Dendritic cell treated with granulocyte-macrophage colony-stimulating factor and Interleukin-4, amounts not matched to agents 40 ng/mL and 50 ng/mL, for 4 days (primary cell): ENCODE measurements around the gene EYA2.

Experiments used
- H3K27ac Mint-ChIP-seq: one replicate; pipeline ENCODE4 v1.8.0; 2022; ENCODE audit warnings: mild to moderate bottlenecking, mixed read lengths
- H3K27me3 Mint-ChIP-seq: one replicate; pipeline ENCODE4 v1.8.0; 2022; ENCODE audit warnings: mild to moderate bottlenecking, mixed read lengths
- H3K36me3 Mint-ChIP-seq: one replicate; pipeline ENCODE4 v1.8.0; 2022; ENCODE audit warnings: low read depth, mixed read lengths
- H3K4me1 Mint-ChIP-seq: one replicate; pipeline ENCODE4 v1.8.0; 2022; ENCODE audit warnings: low read depth, mixed read lengths
- H3K4me3 Mint-ChIP-seq: one replicate; pipeline ENCODE4 v1.8.0; 2022; ENCODE audit warnings: mild to moderate bottlenecking, moderate library complexity, mixed read lengths
- H3K9me3 Mint-ChIP-seq: one replicate; pipeline ENCODE4 v1.8.0; 2022; ENCODE audit warnings: mixed read lengths
- intact Hi-C: fragments of 100-400 bp; cut with micrococcal nuclease; formaldehyde crosslinking; loops from one replicate; pipeline ENCODE4 v1.15.0; 2022

The EYA2 gene

DNA sequence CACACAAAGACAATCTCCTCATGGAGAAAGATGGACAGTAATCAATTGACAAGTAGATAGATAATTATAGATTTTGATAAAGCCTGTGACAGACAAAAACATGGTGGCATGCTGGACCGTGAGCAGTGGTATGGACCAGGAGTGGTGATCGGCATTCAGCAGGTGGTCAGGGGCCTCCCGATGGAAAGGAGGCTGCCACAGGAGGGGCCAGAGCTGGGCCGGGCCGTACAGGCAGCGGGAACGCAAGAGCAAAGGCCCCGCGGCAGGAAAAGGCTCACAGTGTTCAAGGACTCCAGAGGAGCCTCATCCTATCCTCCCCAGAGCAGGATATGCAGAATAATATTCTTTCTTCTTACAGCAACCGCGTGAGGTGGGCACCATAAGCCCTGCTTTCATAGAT is 123.7 kb downstream of the EYA2 start:
- Mint-ChIP-seq H3K27ac (no peak overlapping the region), H3K4me3 (no peak overlapping the region), H3K36me3 (no peaks in the 10 kb centered on the region), H3K27me3 (peaks cover 21% of the 10 kb centered on the region), H3K9me3 (no peaks in the 10 kb centered on the region), H3K4me1 (no peaks in the 10 kb centered on the region)
- intact Hi-C loops: no loop called here

DNA sequence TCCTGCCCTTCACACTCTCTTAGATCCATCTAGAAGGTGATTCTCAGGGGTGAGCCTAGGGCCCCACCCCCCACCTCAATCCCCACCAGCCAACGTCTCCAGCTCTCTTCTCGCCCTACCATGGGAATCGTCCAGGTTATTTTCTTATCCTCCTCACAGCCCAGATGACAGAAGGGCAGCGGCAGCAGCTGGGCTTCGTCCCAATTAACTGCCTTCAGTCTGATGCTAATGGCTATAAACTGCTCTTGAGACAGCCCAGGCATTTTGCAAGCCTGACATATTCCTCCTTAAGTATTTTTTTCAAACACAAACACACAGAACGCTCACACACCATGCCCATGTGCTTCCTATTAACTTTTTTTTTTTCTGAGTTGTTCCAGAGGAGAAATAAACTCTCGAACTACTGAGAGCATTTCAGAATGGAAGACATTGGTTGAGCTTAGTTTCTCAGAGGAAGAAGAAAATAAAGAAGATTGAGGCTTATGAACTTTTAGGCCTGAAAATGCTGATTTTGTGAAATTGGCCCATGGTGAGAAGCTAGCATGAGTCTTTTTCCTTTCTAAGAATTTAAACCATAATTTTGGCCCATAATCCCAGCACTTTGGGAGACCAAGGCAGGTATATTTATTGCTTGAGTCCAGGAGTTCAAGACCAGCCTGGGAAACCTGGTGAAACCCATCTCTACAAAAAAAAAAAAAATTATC is 124.6 kb downstream of the EYA2 start:
- H3K36me3 Mint-ChIP-seq: no peaks in the 10 kb centered on the region
- peaks cover 2% of the 10 kb centered on the region for H3K4me1 Mint-ChIP-seq
- intact Hi-C loops: no loop called here
- H3K27me3 Mint-ChIP-seq: peaks cover 24% of the 10 kb centered on the region
- no peaks in the 10 kb centered on the region for H3K9me3 Mint-ChIP-seq
- H3K27ac Mint-ChIP-seq: no peak overlapping the region
- no peak overlapping the region for H3K4me3 Mint-ChIP-seq

DNA sequence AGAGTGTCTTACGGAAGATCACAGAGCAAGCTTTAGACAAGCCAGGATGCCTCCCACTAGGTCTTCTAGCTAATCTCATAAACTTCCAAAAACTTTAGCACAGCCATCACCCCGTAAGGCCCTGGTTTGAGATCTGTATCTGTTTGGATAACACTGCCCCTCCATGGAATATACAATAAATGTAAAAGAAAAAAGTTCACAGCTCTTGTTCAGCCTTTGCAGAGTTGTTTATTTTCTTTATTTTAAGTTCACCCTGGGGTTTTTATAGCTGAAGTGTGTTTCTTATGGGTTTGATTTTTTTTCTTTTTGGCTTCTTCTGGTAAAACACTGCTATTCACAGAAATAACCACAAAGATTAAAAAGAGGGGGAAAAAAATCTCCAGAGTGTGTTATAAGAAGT is 125.6 kb downstream of the EYA2 start:
- Mint-ChIP-seq H3K36me3 (no peaks in the 10 kb centered on the region), H3K27me3 (peaks cover 24% of the 10 kb centered on the region), H3K9me3 (no peaks in the 10 kb centered on the region), H3K4me1 (peaks cover 11% of the 10 kb centered on the region), H3K27ac (no peak overlapping the region), H3K4me3 (no peak overlapping the region)
- intact Hi-C loops: no loop called here

DNA sequence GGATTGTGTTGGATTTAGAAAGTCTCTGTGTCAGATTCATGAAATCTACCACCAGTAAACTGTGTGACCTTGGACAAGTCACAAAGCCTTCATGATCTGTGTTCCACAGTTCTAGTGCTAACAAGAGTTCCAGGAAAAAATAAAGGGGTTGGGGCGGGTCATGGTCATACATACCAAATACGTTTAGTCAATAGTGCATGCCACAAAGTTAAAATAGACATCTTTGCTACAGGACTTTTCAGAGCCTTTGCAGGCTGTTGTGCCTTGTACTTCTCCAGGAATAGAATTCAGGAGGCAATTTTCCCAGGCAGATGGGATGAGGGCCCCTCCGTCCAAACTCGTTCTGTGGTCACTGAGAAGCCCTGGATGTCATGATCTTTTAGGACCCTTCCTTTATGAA is 127.2 kb downstream of the EYA2 start:
- H3K36me3 Mint-ChIP-seq: no peaks in the 10 kb centered on the region
- peaks cover 28% of the 10 kb centered on the region for H3K27me3 Mint-ChIP-seq
- H3K9me3 Mint-ChIP-seq: no peaks in the 10 kb centered on the region
- H3K4me1 Mint-ChIP-seq: peaks cover 13% of the 10 kb centered on the region
- intact Hi-C loops: no loop called here
- H3K27ac Mint-ChIP-seq: no peak overlapping the region
- H3K4me3 Mint-ChIP-seq: no peak overlapping the region

DNA sequence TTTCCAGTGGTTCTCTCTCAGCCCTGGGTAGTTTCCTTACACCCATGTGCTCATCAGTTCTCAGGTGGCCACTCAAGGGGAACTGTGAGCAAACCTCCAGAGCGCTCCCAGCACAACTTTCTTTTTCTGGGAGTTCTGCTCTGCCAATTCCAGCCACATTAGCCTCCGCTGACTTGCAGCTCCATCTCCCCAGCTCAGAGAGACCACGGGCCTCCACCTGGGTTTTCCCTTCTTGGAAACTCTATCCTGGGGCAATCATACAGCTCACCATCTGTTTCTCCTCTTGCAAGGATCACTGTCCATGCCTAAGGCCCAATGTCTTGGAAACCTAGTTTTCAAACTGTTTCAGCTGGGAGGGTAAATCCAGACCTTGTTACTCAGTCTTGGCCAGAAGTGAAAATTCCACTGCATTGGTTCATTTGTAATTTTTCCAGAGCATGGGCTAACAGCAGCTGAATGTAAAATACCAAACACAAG is 129.9 kb downstream of the EYA2 start:
- peaks cover 27% of the 10 kb centered on the region for H3K27me3 Mint-ChIP-seq
- no peak overlapping the region for H3K4me3 Mint-ChIP-seq
- H3K4me1 Mint-ChIP-seq: peaks cover 13% of the 10 kb centered on the region
- H3K9me3 Mint-ChIP-seq: peaks cover 9% of the 10 kb centered on the region
- no peak overlapping the region for H3K27ac Mint-ChIP-seq
- intact Hi-C loops: no loop called here
- no peaks in the 10 kb centered on the region for H3K36me3 Mint-ChIP-seq

DNA sequence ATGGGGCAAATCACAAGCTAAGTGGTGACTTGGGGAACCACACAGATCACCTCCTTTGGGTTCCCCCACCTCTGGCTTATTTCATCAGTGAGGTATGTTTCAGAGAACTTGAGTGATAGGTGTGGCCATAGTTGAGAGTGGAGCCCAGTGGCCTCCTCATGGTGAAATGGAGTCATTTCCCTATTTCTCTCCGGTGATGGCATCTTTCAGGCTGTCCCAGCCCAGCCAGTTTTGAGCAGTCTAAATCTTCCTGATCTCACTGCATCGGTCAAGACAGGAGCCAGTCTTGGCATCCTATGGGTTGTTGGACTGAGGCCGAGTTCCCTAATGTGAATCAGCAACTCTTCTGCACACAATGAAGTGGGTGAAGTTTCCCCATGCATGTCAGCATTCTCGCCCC is 132.4 kb downstream of the EYA2 start:
- intact Hi-C loops: no loop called here
- Mint-ChIP-seq H3K9me3 (peaks cover 9% of the 10 kb centered on the region), H3K36me3 (no peaks in the 10 kb centered on the region), H3K27ac (no peak overlapping the region), H3K27me3 (peaks cover 25% of the 10 kb centered on the region), H3K4me3 (no peak overlapping the region), H3K4me1 (peaks cover 19% of the 10 kb centered on the region)

DNA sequence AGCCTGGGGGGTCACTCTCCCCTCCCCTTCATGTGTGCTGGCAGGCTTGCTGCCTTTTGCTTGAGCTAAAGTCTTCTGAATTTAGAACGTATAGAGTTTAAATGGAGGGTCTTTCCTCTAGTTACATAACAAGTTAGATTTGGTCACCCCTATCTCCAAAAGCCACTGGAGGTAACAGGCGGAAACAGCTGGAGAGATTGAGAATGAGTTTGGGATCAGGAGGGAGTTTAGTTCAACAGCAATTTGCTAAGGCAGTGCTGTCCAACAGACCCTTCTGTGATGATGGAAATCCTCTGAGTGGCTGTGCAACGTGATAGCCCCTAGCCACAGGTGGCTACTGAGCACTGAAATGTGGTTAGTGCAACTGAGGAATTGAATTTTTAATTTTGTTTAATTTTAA is 132.8 kb downstream of the EYA2 start:
- no peak overlapping the region for H3K4me3 Mint-ChIP-seq
- intact Hi-C loops: no loop called here
- no peaks in the 10 kb centered on the region for H3K36me3 Mint-ChIP-seq
- peaks cover 19% of the 10 kb centered on the region for H3K4me1 Mint-ChIP-seq
- peaks cover 9% of the 10 kb centered on the region for H3K9me3 Mint-ChIP-seq
- peaks cover 22% of the 10 kb centered on the region for H3K27me3 Mint-ChIP-seq
- no peak overlapping the region for H3K27ac Mint-ChIP-seq

DNA sequence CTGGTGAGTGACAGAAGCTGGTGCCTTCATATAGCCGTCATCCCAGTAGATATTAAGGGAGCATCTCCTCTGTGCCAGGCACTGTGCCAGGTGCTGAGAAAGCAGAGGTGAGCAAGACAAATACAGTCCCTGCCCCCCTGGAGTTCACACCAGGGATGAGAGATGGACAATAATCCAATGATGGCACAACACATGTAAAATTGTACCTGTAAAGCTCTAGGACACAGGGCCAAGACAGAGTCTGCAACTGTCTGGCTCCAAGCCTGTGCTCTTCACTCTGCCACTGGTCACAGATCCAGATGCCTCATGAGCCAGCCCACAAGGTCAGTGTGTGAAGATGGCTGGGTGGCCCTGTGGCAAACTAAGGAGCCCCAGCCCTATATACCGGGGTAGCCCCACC is 133.8 kb downstream of the EYA2 start:
- Mint-ChIP-seq H3K9me3 (peaks cover 9% of the 10 kb centered on the region), H3K27ac (no peak overlapping the region), H3K4me1 (peaks cover 19% of the 10 kb centered on the region), H3K36me3 (no peaks in the 10 kb centered on the region), H3K4me3 (no peak overlapping the region), H3K27me3 (peaks cover 16% of the 10 kb centered on the region)
- intact Hi-C loops: no loop called here

DNA sequence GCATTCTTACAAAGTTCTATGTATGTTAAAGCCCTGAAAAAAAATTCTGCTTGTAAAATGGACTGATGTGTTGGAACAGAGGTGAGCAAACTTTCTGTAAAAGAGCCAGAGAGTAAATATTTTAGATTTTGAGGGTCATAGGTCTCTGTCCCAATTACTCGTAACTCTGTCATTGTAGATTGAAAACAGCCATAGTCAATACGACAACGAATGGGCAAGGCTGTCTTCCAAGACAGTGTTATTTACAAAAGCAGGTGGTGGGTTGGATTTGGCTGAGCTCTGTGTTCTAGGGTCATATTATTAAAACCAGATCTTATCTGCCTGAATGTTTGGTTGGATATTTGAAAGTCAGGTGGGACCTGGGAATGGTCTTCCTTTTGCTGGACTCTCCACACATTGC is 135.2 kb downstream of the EYA2 start:
- H3K27ac Mint-ChIP-seq: no peak overlapping the region
- peaks cover 9% of the 10 kb centered on the region for H3K9me3 Mint-ChIP-seq
- H3K36me3 Mint-ChIP-seq: no peaks in the 10 kb centered on the region
- H3K27me3 Mint-ChIP-seq: peaks cover 12% of the 10 kb centered on the region
- peaks cover 11% of the 10 kb centered on the region for H3K4me1 Mint-ChIP-seq
- no peak overlapping the region for H3K4me3 Mint-ChIP-seq
- intact Hi-C loops: no loop called here

DNA sequence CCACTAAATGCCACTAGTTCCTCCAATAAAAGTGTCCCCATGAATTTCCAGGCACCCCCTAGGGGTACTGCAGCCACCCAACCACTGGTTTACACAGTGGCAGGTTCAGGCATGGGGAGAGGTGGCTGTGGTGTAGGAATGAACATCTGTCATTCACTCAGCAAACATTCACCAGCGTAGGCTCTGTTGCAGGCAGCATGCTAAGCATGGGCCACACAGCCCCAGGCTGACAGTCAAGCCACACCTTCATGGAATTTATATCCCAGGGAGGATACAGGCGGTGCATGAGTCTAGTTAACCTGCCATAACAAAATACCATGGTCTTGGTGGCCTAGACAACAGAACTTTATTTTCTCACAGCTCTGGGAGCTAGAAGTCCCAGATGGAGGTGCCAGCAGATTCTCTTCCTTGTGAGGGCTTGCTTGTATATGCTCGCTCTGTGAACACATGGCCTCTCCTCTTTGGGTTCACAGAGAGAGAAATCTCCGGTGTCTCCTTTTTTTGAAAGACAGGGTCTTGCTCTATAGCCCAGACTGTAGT is 135.7 kb downstream of the EYA2 start:
- no peak overlapping the region for H3K27ac Mint-ChIP-seq
- peaks cover 6% of the 10 kb centered on the region for H3K4me1 Mint-ChIP-seq
- peaks cover 9% of the 10 kb centered on the region for H3K9me3 Mint-ChIP-seq
- H3K4me3 Mint-ChIP-seq: no peak overlapping the region
- H3K36me3 Mint-ChIP-seq: no peaks in the 10 kb centered on the region
- H3K27me3 Mint-ChIP-seq: peaks cover 12% of the 10 kb centered on the region
- intact Hi-C loops: no loop called here

DNA sequence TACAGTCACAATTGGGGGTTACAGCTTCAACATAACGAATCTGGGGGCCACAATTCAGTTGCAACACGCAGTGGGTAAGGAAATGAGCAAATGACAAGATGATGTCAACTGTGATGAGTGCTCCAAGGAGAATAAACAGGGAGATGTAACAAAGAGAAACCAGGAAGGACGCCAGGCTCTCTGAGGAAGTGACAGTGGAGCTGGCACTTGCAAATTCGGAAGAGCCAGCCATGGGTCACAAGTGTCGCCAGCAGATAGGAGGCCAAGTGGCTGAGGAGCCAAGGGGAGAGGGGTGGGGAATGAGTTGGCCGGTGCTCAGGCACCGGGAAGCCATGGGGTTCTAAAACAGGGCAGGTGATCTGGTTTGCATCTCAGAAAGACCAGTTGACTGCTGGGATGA is 136.4 kb downstream of the EYA2 start:
- Mint-ChIP-seq H3K9me3 (peaks cover 9% of the 10 kb centered on the region), H3K27me3 (peaks cover 12% of the 10 kb centered on the region), H3K4me3 (no peak overlapping the region), H3K36me3 (no peaks in the 10 kb centered on the region), H3K27ac (no peak overlapping the region), H3K4me1 (peaks cover 6% of the 10 kb centered on the region)
- intact Hi-C loops: no loop called here

DNA sequence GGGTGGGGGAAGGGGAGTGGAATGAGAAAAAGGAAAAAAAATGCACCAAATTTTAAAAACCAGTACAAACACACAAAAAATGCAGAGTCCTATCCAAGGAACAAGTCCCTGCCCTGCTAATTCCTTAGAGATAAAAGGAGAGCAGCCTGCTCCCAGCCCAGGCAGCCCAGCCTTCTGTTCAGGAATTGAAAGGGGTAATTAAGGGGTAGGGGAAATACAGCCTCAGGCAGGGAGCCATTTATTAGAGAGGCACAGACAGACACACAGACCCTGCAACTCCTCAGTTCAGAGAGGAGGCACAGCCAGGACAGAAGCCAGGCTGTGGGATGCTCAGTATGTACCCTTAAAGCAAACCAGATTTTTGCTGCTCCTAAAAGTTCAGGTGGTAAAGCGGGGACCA is 137.2 kb downstream of the EYA2 start:
- Mint-ChIP-seq H3K36me3 (no peaks in the 10 kb centered on the region), H3K27ac (no peak overlapping the region), H3K4me1 (peaks cover 6% of the 10 kb centered on the region), H3K9me3 (peaks cover 9% of the 10 kb centered on the region), H3K4me3 (no peak overlapping the region), H3K27me3 (peaks cover 9% of the 10 kb centered on the region)
- intact Hi-C loops: no loop called here

DNA sequence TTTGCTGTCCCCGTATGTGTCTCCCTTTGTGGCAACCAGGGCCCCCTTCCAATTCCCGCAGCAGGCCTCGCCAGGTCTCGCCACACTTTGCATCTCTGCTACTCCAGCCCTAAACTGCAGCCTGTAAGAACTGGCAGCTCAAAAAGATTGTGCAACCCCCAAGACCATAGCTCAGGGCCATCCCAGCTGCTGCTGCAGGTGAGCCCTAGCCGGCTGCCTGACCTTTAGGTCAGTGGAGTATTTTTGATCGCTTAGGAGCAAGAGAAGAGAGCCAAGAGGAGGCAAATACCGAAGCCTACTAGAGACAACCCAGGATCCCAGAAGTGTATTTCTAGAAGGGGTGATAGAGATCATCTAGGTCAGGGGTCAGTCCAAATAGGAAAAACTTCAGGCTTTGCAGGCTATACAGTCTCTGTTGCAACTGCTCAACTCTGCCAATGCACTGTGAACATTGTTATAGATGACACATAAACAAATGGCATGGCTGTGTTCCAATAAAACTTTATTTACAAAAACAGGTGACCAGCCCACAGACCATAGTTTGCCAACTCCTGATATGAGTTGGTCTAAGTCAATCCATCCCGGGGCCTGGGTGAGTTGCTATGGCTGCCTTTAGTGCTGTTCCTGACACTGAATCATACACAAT is 138.4 kb downstream of the EYA2 start:
- H3K27me3 Mint-ChIP-seq: peaks cover 10% of the 10 kb centered on the region
- no peak overlapping the region for H3K4me3 Mint-ChIP-seq
- intact Hi-C loops: no loop called here
- H3K36me3 Mint-ChIP-seq: no peaks in the 10 kb centered on the region
- H3K27ac Mint-ChIP-seq: no peak overlapping the region
- peaks cover 17% of the 10 kb centered on the region for H3K9me3 Mint-ChIP-seq
- H3K4me1 Mint-ChIP-seq: peaks cover 6% of the 10 kb centered on the region

DNA sequence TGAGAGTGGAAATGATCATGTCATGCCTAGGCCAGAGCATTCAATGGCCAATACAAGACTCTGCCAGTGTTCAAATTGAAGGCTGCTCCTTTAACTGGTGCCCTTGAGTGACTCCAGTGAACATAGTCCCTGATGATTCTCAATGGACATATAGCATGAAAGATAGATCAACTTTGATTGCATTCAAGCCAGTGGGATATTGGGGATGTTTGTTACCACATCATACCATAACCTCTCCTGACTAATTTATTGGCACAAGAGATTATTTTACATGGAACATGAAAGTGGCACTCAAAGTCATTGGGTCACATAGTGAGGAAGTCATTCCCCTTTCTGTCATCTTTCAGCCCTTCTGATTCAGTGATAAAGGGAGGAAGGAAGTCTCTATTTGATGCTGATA is 139.0 kb downstream of the EYA2 start:
- Mint-ChIP-seq H3K9me3 (peaks cover 15% of the 10 kb centered on the region), H3K4me3 (no peak overlapping the region), H3K36me3 (no peaks in the 10 kb centered on the region), H3K4me1 (peaks cover 6% of the 10 kb centered on the region), H3K27ac (no peak overlapping the region), H3K27me3 (peaks cover 10% of the 10 kb centered on the region)
- intact Hi-C loops: no loop called here
